Measurements from ENCODE around the gene GPSM3.

DNA sequence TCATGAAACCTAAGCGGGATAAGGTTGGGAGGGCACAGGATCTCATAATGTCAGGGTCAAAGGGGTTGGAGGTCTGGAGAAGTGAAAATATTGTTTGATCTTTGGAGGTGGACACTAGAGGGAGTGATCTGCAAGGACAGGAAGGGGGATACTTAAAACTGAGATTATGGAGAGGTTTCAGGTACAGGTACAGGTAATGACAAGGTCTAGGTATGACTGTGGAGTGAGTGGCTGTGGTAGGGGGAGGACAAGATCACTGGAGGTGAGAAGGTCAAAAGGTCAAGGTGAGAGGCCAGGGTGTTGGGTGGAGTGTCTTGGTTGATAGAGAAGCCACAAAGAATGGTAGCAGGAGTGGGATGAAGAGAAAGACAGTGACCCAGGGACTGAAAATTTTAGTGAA is 48.2 kb upstream of the GPSM3 start:
- TF ChIP-seq POLR2A (IDR thresholded peaks at IDR 0.05) (no peak), CTCF (IDR thresholded peaks at IDR 0.05) (no peak)

All from vagina (tissue), 2 donors.